Endothelial cell of umbilical vein (primary cell): ENCODE results near the gene KCP. TPM values are rescaled to one million over a fixed set of nuclear protein-coding genes. Genes with fewer than 3 reads are reported as not detected.

Experiments
- BruUV-seq: library from RNA; stranded (reverse); fragments of 400-500 nt; replicated peaks from 2 replicates; lab custom pipeline; 2021; lab: Mats Ljungman, UMichigan
- CTCF ChIA-PET: fragments of 300-600, 350-600 bp; sonication (Branson Sonifier 250); formaldehyde crosslinking; loops from one replicate; lab custom pipeline; 2021; ENCODE audit warnings: antibody characterized with exemption, inconsistent platforms; lab: Charles Lee
- POLR2A ChIA-PET: fragments of 300-600, 350-600 bp; sonication (Branson Sonifier 250); formaldehyde crosslinking; loops from one replicate; lab custom pipeline; 2021; ENCODE audit warnings: antibody characterized with exemption, inconsistent platforms; lab: Charles Lee
- DNase-seq: peaks from one replicate; pipeline ENCODE4 v3.0.0-alpha.2; 2011; ENCODE audit warnings: low read depth, low spot score
- FAIRE-seq: peaks from 2 replicates; lab custom pipeline; 2011; peaks lifted over from hg19 to GRCh38; lab: Jason Lieb, UNC
- H2AFZ ChIP-seq: 2 replicates; pipeline ENCODE4 v1.6.0; 2012; ENCODE audit warnings: low read depth, low read length, control low read depth, inconsistent platforms
- H3K27ac ChIP-seq: 2 replicates; pipeline ENCODE4 v1.5.1; 2011; ENCODE audit warnings: low read depth, mild to moderate bottlenecking, control low read depth, low read length, moderate library complexity; ENCODE audit not compliant: insufficient read depth
- H3K27me3 ChIP-seq, 2 experiments: 2 replicates each; pipeline versions ENCODE4 v1.6.0 to v1.6.1; 2011; ENCODE audit warnings: low read length in 2 of 2, mixed read lengths in 1 of 2; ENCODE audit not compliant: control insufficient read depth in 2 of 2, insufficient read depth in 2 of 2
- H3K36me3 ChIP-seq, 2 experiments: 2 replicates in 1 of 2; 3 replicates in 1 of 2; pipeline ENCODE4 v1.5.1; 2011; ENCODE audit warnings: low read length in 2 of 2, mild to moderate bottlenecking in 1 of 2, moderate library complexity in 1 of 2; ENCODE audit not compliant: control insufficient read depth in 2 of 2, insufficient read depth in 2 of 2; ENCODE audit errors: extremely low read depth in 1 of 2
- H3K4me1 ChIP-seq: 3 replicates; pipeline ENCODE4 v1.5.1; 2011; ENCODE audit warnings: mild to moderate bottlenecking, low read length; ENCODE audit not compliant: control insufficient read depth, insufficient read depth; ENCODE audit errors: extremely low read depth
- H3K4me2 ChIP-seq: 2 replicates; pipeline ENCODE4 v1.6.1; 2011; ENCODE audit warnings: low read length, control low read depth, mixed read lengths; ENCODE audit not compliant: insufficient read depth
- H3K4me3 ChIP-seq, 3 experiments: fragments of 200-600 bp in 1 of 3; sonication (generic), shearing (Covaris generic) in 1 of 3; replicated peaks in 1 of 3; 2 replicates each; pipeline ENCODE4 v1.5.1; 2011 to 2016; ENCODE audit warnings: control low read depth in 3 of 3, low read length in 3 of 3, mild to moderate bottlenecking in 2 of 3, inconsistent platforms in 1 of 3, low read depth in 1 of 3, moderate library complexity in 1 of 3; ENCODE audit not compliant: insufficient read depth in 1 of 3
- H3K79me2 ChIP-seq: 2 replicates; pipeline ENCODE4 v1.6.0; 2012; ENCODE audit warnings: low read length, inconsistent platforms; ENCODE audit not compliant: control insufficient read depth, insufficient read depth
- H3K9ac ChIP-seq: replicated peaks from 2 replicates; pipeline ENCODE3; 2011; ENCODE audit warnings: low read length, control low read depth; ENCODE audit not compliant: insufficient read depth; ENCODE audit errors: extremely low read depth
- H3K9me1 ChIP-seq: replicated peaks from 3 replicates; pipeline ENCODE4 v1.6.0; 2011; ENCODE audit warnings: mild to moderate bottlenecking, low read length; ENCODE audit not compliant: control insufficient read depth, insufficient read depth; ENCODE audit errors: extremely low read depth
- H3K9me3 ChIP-seq: replicated peaks from 2 replicates; pipeline ENCODE4 v1.5.1; 2012; ENCODE audit warnings: low read length, inconsistent platforms; ENCODE audit not compliant: control insufficient read depth, insufficient read depth
- H4K20me1 ChIP-seq: replicated peaks from 2 replicates; pipeline ENCODE3; 2011; ENCODE audit warnings: mild to moderate bottlenecking, low read length; ENCODE audit not compliant: control insufficient read depth, insufficient read depth; ENCODE audit errors: extremely low read depth
- EZH2 ChIP-seq: IDR thresholded peaks from 2 replicates; pipeline ENCODE4 v1.6.1; 2012; ENCODE audit warnings: borderline replicate concordance, low read depth, mild to moderate bottlenecking, moderate library complexity, low read length, inconsistent platforms; ENCODE audit not compliant: severe bottlenecking
- FOS ChIP-seq: IDR thresholded peaks from 2 replicates; pipeline ENCODE4 v1.6.1; 2011; ENCODE audit warnings: mild to moderate bottlenecking, low read length, moderate library complexity, borderline replicate concordance; ENCODE audit not compliant: insufficient read depth
- GATA2 ChIP-seq: IDR thresholded peaks from 2 replicates; pipeline ENCODE4 v1.7.0; 2011; ENCODE audit warnings: low read depth, mild to moderate bottlenecking, moderate library complexity, mixed read lengths, low read length; ENCODE audit not compliant: insufficient read length, insufficient read depth
- JUN ChIP-seq: IDR thresholded peaks from 2 replicates; pipeline ENCODE4 v1.6.1; 2011; ENCODE audit warnings: borderline replicate concordance, low read depth; ENCODE audit not compliant: insufficient read length, insufficient read depth
- MYC ChIP-seq: IDR thresholded peaks from one replicate; pipeline ENCODE4 v1.6.1; 2011; ENCODE audit warnings: mild to moderate bottlenecking, low read depth, low read length
- POLR2A ChIP-seq: IDR thresholded peaks from 2 replicates; pipeline ENCODE4 v1.6.1; 2012; ENCODE audit warnings: low read depth, mild to moderate bottlenecking, control low read depth, low read length
- POLR2AphosphoS5 ChIP-seq: IDR thresholded peaks from 2 replicates; pipeline ENCODE4 v1.6.1; 2012; ENCODE audit warnings: low read depth, mild to moderate bottlenecking, control low read depth, low read length, moderate library complexity; ENCODE audit not compliant: insufficient read depth
- dilution Hi-C: fragments of 300-500 bp; cut with MboI; formaldehyde crosslinking; loops from one replicate; pipeline ENCODE4 v1.15.0; 2019; ENCODE audit warnings: low sequenced_read_pairs; ENCODE audit not compliant: extremely low pct_ligation_motif_present
- intact Hi-C: fragments of 100-400 bp; cut with micrococcal nuclease; formaldehyde crosslinking; loops from one replicate; pipeline ENCODE4 v1.10.0; 2022
- polyA plus RNA-seq, 4 experiments: library from polyadenylated mRNA; depleted of rRNA in 3 of 4; stranded (reverse) in 3 of 4; unstranded in 1 of 4; fragments of >200 nt; gene quantifications; 2 replicates each; pipeline versions ENCODE4 v1.2.1 to v1.2.3, GENCODE V29; 2011 to 2012; ENCODE audit warnings: missing spikeins in 1 of 4
- total RNA-seq: library from RNA; stranded (reverse); gene quantifications from 2 replicates; pipeline ENCODE4 v1.2.3, GENCODE V29; 2021
- TF ChIP-seq, protein P1 (sequence below), 2 donors: IDR thresholded peaks; 1 replicate in 1 of 2; 2 replicates in 1 of 2; pipeline ENCODE4 v1.5.1; 2011; ENCODE audit warnings: low read length in 2 of 2, mild to moderate bottlenecking in 2 of 2, moderate library complexity in 2 of 2, control low read depth in 1 of 2, inconsistent platforms in 1 of 2, low read depth in 1 of 2; ENCODE audit not compliant: insufficient read depth in 1 of 2; ENCODE audit errors: extremely low read depth in 1 of 2
- TF ChIP-seq, protein P2 (sequence below): IDR thresholded peaks from 2 replicates; pipeline ENCODE4 v1.6.1; 2011; ENCODE audit not compliant: insufficient read depth, insufficient read length

KCP gene
- total and polyA plus RNA-seq, 2 donors (not counting 3 experiments of a cell fraction or from before 2014, with no cell fraction given) = not detected

DNA sequence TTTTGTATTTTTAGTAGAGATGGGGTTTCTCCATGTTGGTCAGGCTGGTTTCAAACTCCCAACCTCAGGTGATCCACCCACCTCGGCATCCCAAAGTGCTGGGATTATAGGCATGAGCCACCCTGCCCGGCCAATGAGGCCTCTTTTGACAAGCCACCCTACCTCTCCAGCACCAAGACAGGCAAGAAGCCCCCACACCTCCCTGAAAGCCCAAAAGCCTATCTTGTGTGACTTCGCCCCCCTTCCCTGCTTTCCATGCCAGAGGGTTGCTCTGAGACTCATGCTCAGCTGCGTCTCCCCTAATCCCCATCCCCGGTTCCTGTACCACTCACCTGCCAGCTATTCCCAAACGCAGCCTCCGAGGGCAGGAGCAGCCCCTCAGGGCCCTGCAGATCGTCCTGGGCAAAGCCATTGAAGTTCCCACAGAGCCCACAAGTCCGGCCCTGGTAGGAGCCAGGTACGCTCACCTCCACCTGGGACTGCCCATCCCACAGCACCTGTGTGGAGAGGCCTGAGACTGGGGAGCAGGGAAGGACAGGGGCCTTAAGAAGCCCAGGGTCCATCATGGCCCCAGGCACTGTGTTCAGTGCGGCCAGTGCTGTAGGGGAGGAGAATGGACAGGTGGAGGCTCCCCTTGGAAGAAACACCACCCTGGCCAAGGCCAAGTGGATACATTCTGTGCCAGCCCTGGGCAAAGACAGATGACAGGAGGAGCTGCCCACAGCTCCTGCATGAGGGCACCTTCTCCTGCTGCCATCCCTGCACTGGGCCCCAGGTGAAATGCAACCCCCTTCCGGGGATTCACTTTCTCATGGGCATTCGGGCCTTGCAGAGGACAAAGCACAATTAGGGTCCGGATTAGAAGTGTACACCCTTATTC, 32.0 kb downstream of the KCP start:
- no peaks in the 10 kb centered on the region for H3K9me3 ChIP-seq
- no peaks in the 10 kb centered on the region for H3K9me1 ChIP-seq
- no peak overlapping the region for H3K27ac ChIP-seq
- ChIA-PET POLR2A (no interaction called here), CTCF (interaction anchor here (1.0 to 3.6 kb wide), 7 partner anchors 8 to 452 kb away, joined by 3 to 41 read pairs (median 14); partner anchors contain the start of gene ATP6V1F)
- no peak overlapping the region for H3K4me2 ChIP-seq
- peaks cover 0 to 2% of the 10 kb centered on the region in 2 experiments for H3K27me3 ChIP-seq
- BruUV-seq = no TSS peak
- dilution Hi-C loops (no loop called here), intact Hi-C loops (no loop called here)
- no peaks in the 10 kb centered on the region for H3K4me1 ChIP-seq
- no peaks in the 10 kb centered on the region for H4K20me1 ChIP-seq
- no peaks in the 10 kb centered on the region for H3K36me3 ChIP-seq
- H3K9ac ChIP-seq = no peak overlapping the region
- H3K4me3 ChIP-seq = no peak overlapping the region
- TF ChIP-seq POLR2AphosphoS5 (no peak), FOS (no peak), EZH2 (no peak), JUN (no peak), POLR2A (no peak), MYC (no peak), GATA2 (no peak)
- TF ChIP-seq, protein P1, sequence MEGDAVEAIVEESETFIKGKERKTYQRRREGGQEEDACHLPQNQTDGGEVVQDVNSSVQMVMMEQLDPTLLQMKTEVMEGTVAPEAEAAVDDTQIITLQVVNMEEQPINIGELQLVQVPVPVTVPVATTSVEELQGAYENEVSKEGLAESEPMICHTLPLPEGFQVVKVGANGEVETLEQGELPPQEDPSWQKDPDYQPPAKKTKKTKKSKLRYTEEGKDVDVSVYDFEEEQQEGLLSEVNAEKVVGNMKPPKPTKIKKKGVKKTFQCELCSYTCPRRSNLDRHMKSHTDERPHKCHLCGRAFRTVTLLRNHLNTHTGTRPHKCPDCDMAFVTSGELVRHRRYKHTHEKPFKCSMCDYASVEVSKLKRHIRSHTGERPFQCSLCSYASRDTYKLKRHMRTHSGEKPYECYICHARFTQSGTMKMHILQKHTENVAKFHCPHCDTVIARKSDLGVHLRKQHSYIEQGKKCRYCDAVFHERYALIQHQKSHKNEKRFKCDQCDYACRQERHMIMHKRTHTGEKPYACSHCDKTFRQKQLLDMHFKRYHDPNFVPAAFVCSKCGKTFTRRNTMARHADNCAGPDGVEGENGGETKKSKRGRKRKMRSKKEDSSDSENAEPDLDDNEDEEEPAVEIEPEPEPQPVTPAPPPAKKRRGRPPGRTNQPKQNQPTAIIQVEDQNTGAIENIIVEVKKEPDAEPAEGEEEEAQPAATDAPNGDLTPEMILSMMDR (IDR thresholded peaks at IDR 0.05; ENCODE audit: extremely low read depth in 1 of 2, insufficient read depth in 1 of 2, low read depth in 1 of 2, low read length in 2 of 2) = no peak
- TF ChIP-seq, protein P2, sequence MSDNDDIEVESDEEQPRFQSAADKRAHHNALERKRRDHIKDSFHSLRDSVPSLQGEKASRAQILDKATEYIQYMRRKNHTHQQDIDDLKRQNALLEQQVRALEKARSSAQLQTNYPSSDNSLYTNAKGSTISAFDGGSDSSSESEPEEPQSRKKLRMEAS = no peak
- no peak for FAIRE-seq
- H3K79me2 ChIP-seq = no peaks in the 10 kb centered on the region
- no peak for DNase-seq
- H2AFZ ChIP-seq = no peak overlapping the region
